Karpas-422 (cell line): Measurements from ENCODE around the gene ZC3H6. TPM values are rescaled to one million over a fixed set of nuclear protein-coding genes. Genes with fewer than 3 reads are reported as not detected.

Experiments used
- DNase-seq: peaks from one replicate; pipeline ENCODE4 v3.0.0-alpha.2; 2015
- H2AFZ ChIP-seq: fragments of 200-600 bp; sonication (generic); 2 replicates; pipeline ENCODE4 v1.6.1; 2014; ENCODE audit warnings: antibody characterized with exemption, low read length, mixed read lengths
- H3K27ac ChIP-seq: fragments of 200-600 bp; sonication (generic); 2 replicates; pipeline ENCODE4 v1.5.1; 2014; ENCODE audit warnings: mild to moderate bottlenecking, low read length, moderate library complexity
- H3K27me3 ChIP-seq: fragments of 200-600 bp; sonication (generic); 2 replicates; pipeline ENCODE4 v1.6.1; 2014; ENCODE audit warnings: low read length, mixed read lengths
- H3K36me3 ChIP-seq: fragments of 200-600 bp; sonication (generic); 2 replicates; pipeline ENCODE4 v1.6.1; 2014; ENCODE audit warnings: low read length, mixed read lengths; ENCODE audit not compliant: insufficient read depth
- H3K4me1 ChIP-seq: fragments of 200-600 bp; sonication (generic); 2 replicates; pipeline ENCODE4 v1.6.1; 2014; ENCODE audit warnings: mild to moderate bottlenecking, low read length, mixed read lengths
- H3K4me2 ChIP-seq: fragments of 200-600 bp; sonication (generic); 2 replicates; pipeline ENCODE4 v1.6.1; 2014; ENCODE audit warnings: low read length, low read depth, mild to moderate bottlenecking; ENCODE audit not compliant: poor library complexity, severe bottlenecking
- H3K4me3 ChIP-seq: fragments of 200-600 bp; sonication (generic); 2 replicates; pipeline ENCODE4 v1.5.1; 2014; ENCODE audit warnings: mild to moderate bottlenecking, antibody characterized with exemption, low read length, mixed read lengths
- H3K79me2 ChIP-seq: fragments of 200-600 bp; sonication (generic); 2 replicates; pipeline ENCODE4 v1.6.1; 2014; ENCODE audit warnings: mild to moderate bottlenecking, low read length, mixed read lengths
- H3K9ac ChIP-seq: fragments of 200-600 bp; sonication (generic); 2 replicates; pipeline ENCODE4 v1.6.0; 2014; ENCODE audit warnings: low read length
- H3K9me2 ChIP-seq: fragments of 200-600 bp; sonication (generic), shearing (Covaris generic); replicated peaks from 2 replicates; pipeline ENCODE4 v1.6.0; 2014; ENCODE audit warnings: mild to moderate bottlenecking, low read length, moderate library complexity; ENCODE audit not compliant: insufficient read depth
- H3K9me3 ChIP-seq: fragments of 300-700, 200-600 bp; sonication (generic); 2 replicates; pipeline ENCODE4 v1.6.1; 2014; ENCODE audit warnings: low read length, mixed read lengths
- H4K20me1 ChIP-seq: fragments of 200-600 bp; sonication (generic); 2 replicates; pipeline ENCODE4 v1.6.1; 2014; ENCODE audit warnings: mild to moderate bottlenecking, antibody characterized with exemption, low read length, low read depth; ENCODE audit not compliant: insufficient read depth
- total RNA-seq: library from RNA; depleted of rRNA; stranded (reverse); fragments of >200 nt; shearing (Covaris generic); gene quantifications from 2 replicates; pipeline ENCODE4 v1.2.3, GENCODE V29; 2014; ENCODE audit warnings: low replicate concordance; rRNA removed

The ZC3H6 gene
- total RNA-seq = 2.9 and 3.0 TPM in 2 replicates

- Histone ChIP-seq H3K4me2 (peak within 1 kb of the TSS; percentile 99), H4K20me1 (no peaks in the 10 kb centered on the region), H3K27ac (peak within 1 kb of the TSS; percentile 89), H3K4me1 (peaks cover 20% of the 10 kb centered on the region), H3K36me3 (no peaks in the 10 kb centered on the region), H3K9me2 (no peaks in the 10 kb centered on the region), H3K9ac (peak within 1 kb of the TSS; percentile 100), H3K9me3 (no peaks in the 10 kb centered on the region), H3K4me3 (peak within 1 kb of the TSS; percentile 96), H3K79me2 (no peaks in the 10 kb centered on the region), H3K27me3 (no peaks in the 10 kb centered on the region), H2AFZ (peak within 1 kb of the TSS; percentile 71; the same call in 1 of the 2 replicates)
- DNase-seq = peak; percentile 99
Measured at GRCh38 chr2:112275311-112275886, at the start of gene ZC3H6. TSS of gene ZC3H6 (plus strand) at chr2:112275597. CDS start at chr2:112275995, 398 bp downstream.

- Histone ChIP-seq H3K9me3 (no peaks in the 10 kb centered on the region), H3K4me1 (no peaks in the 10 kb centered on the region), H2AFZ (no peak overlapping the region), H3K4me2 (no peak overlapping the region), H3K4me3 (no peak overlapping the region), H3K27ac (no peak overlapping the region), H3K27me3 (no peaks in the 10 kb centered on the region), H4K20me1 (no peaks in the 10 kb centered on the region), H3K36me3 (peaks cover 70% of the 10 kb centered on the region), H3K9ac (no peak overlapping the region), H3K79me2 (peaks cover 43% of the 10 kb centered on the region), H3K9me2 (no peaks in the 10 kb centered on the region)
- DNase-seq = no peak
Measured at GRCh38 chr2:112229348-112229747, 46.0 kb upstream of the ZC3H6 start.

- Histone ChIP-seq H3K4me1 (no peaks in the 10 kb centered on the region), H3K9ac (no peak overlapping the region), H3K27me3 (no peaks in the 10 kb centered on the region), H3K27ac (no peak overlapping the region), H4K20me1 (no peaks in the 10 kb centered on the region), H3K36me3 (peaks cover 64% of the 10 kb centered on the region), H3K9me3 (no peaks in the 10 kb centered on the region), H3K9me2 (no peaks in the 10 kb centered on the region), H3K79me2 (peaks cover 39% of the 10 kb centered on the region), H3K4me3 (no peak overlapping the region), H2AFZ (no peak overlapping the region), H3K4me2 (no peak overlapping the region)
- DNase-seq = no peak
Measured at GRCh38 chr2:112230371-112230770, 45.0 kb upstream of the ZC3H6 start.

GRCh38 chr2:112239862-112240261 is 35.5 kb upstream of the ZC3H6 start:
- Histone ChIP-seq H4K20me1 (no peaks in the 10 kb centered on the region), H3K4me2 (no peak overlapping the region), H3K9me2 (no peaks in the 10 kb centered on the region), H3K9me3 (no peaks in the 10 kb centered on the region), H3K4me3 (no peak overlapping the region), H3K4me1 (no peaks in the 10 kb centered on the region), H3K27ac (no peak overlapping the region), H3K79me2 (peaks cover 60% of the 10 kb centered on the region), H3K27me3 (no peaks in the 10 kb centered on the region), H3K36me3 (peaks cover 32% of the 10 kb centered on the region; the same call in 1 of the 2 replicates), H2AFZ (no peak overlapping the region), H3K9ac (no peak overlapping the region)
- no peak for DNase-seq

GRCh38 chr2:112242384-112242783 is 33.0 kb upstream of the ZC3H6 start:
- H3K27ac ChIP-seq = no peak overlapping the region

GRCh38 chr2:112243233-112243632 is 32.2 kb upstream of the ZC3H6 start:
- H3K4me1 ChIP-seq = no peaks in the 10 kb centered on the region
- no peak for DNase-seq
- H4K20me1 ChIP-seq = no peaks in the 10 kb centered on the region
- no peaks in the 10 kb centered on the region for H3K9me2 ChIP-seq
- no peaks in the 10 kb centered on the region for H3K9me3 ChIP-seq
- no peak overlapping the region for H3K9ac ChIP-seq
- H3K27me3 ChIP-seq = no peaks in the 10 kb centered on the region
- no peak overlapping the region for H3K4me2 ChIP-seq
- H2AFZ ChIP-seq = no peak overlapping the region
- H3K27ac ChIP-seq = no peak overlapping the region
- H3K4me3 ChIP-seq = no peak overlapping the region
- peaks cover 24% of the 10 kb centered on the region; the same call in 1 of the 2 replicates for H3K36me3 ChIP-seq
- H3K79me2 ChIP-seq = peaks cover 68% of the 10 kb centered on the region

More at GRCh38 chr2:112242384-112242783, 33.0 kb upstream of the ZC3H6 start:
- peaks cover 72% of the 10 kb centered on the region for H3K79me2 ChIP-seq
- H2AFZ ChIP-seq = no peak overlapping the region
- no peaks in the 10 kb centered on the region for H3K9me3 ChIP-seq
- no peaks in the 10 kb centered on the region for H3K4me1 ChIP-seq
- H4K20me1 ChIP-seq = no peaks in the 10 kb centered on the region
- no peak for DNase-seq
- H3K4me2 ChIP-seq = no peak overlapping the region
- H3K36me3 ChIP-seq = peaks cover 26% of the 10 kb centered on the region; the same call in 1 of the 2 replicates
- H3K9me2 ChIP-seq = no peaks in the 10 kb centered on the region
- no peak overlapping the region for H3K9ac ChIP-seq
- no peak overlapping the region for H3K4me3 ChIP-seq
- no peaks in the 10 kb centered on the region for H3K27me3 ChIP-seq

- Histone ChIP-seq H2AFZ (no peak overlapping the region), H3K36me3 (peaks cover 34% of the 10 kb centered on the region), H3K27ac (no peak overlapping the region), H3K9ac (no peak overlapping the region), H3K4me3 (no peak overlapping the region), H4K20me1 (no peaks in the 10 kb centered on the region), H3K27me3 (no peaks in the 10 kb centered on the region), H3K4me1 (no peaks in the 10 kb centered on the region), H3K9me3 (no peaks in the 10 kb centered on the region), H3K9me2 (no peaks in the 10 kb centered on the region), H3K79me2 (peaks cover 63% of the 10 kb centered on the region), H3K4me2 (no peak overlapping the region)
- DNase-seq = no peak
Measured at GRCh38 chr2:112244854-112245253, 30.5 kb upstream of the ZC3H6 start.

GRCh38 chr2:112251271-112251670 is 24.1 kb upstream of the ZC3H6 start:
- Histone ChIP-seq H3K27ac (no peak overlapping the region), H3K9ac (no peak overlapping the region), H3K4me3 (no peak overlapping the region), H3K27me3 (no peaks in the 10 kb centered on the region), H2AFZ (no peak overlapping the region), H3K36me3 (peaks cover 35% of the 10 kb centered on the region), H3K9me2 (no peaks in the 10 kb centered on the region; the same call in 1 of the 2 replicates), H3K4me2 (no peak overlapping the region), H3K9me3 (no peaks in the 10 kb centered on the region), H3K4me1 (peaks cover 25% of the 10 kb centered on the region), H4K20me1 (no peaks in the 10 kb centered on the region), H3K79me2 (peaks cover 56% of the 10 kb centered on the region)
- DNase-seq = no peak
